Measurements from ENCODE around the gene POLE2. TPM values are rescaled to one million over a fixed set of nuclear protein-coding genes. Genes with fewer than 3 reads are reported as not detected.

Gene POLE2
- total RNA-seq, 1 donor from 2014 or later, result 66.9 TPM

GRCh38 chr14:49623941-49624839 is 63.8 kb downstream of the POLE2 start:
- peaks cover 20% of the 10 kb centered on the region for H3K4me1 ChIP-seq
- H3K4me2 ChIP-seq, result no peak overlapping the region
- no peak for DNase-seq (ENCODE audit: low spot score)
- H3K4me3 Mint-ChIP-seq, result peak overlapping the region; percentile 27
- no peaks in the 10 kb centered on the region for H3K9me3 Mint-ChIP-seq
- H3K9ac ChIP-seq, result no peak overlapping the region
- H3K27ac ChIP-seq, result no peak overlapping the region
- no peaks in the 10 kb centered on the region for H3K9me3 ChIP-seq (ENCODE audit: low read depth)
- H4K20me1 ChIP-seq (ENCODE audit: low read depth), result peaks cover 63% of the 10 kb centered on the region
- no peak overlapping the region for H3K4me3 ChIP-seq
- peaks cover 37% of the 10 kb centered on the region for H3F3A ChIP-seq (ENCODE audit: low read depth)
- peaks cover 30% of the 10 kb centered on the region for H3K4me1 Mint-ChIP-seq
- H3K36me3 ChIP-seq, result peaks cover 23% of the 10 kb centered on the region
- no peak overlapping the region for H2AFZ ChIP-seq (replicated peaks)
- H3K79me2 ChIP-seq (ENCODE audit: low read depth), result peaks cover 70% of the 10 kb centered on the region
- H3K27ac Mint-ChIP-seq, result no peak overlapping the region
- H3K27me3 Mint-ChIP-seq (ENCODE audit: insufficient read depth, low read depth), result peaks cover 5% of the 10 kb centered on the region
- H3K27me3 ChIP-seq, result no peaks in the 10 kb centered on the region
- H3K36me3 Mint-ChIP-seq, result peaks cover 17% of the 10 kb centered on the region
- TF ChIP-seq EZH2phosphoT487 (IDR thresholded peaks at IDR 0.05), result no peak
- TF ChIP-seq CTCF (IDR thresholded peaks at IDR 0.05), result no peak
- TF ChIP-seq EZH2 (IDR thresholded peaks at IDR 0.05), result no peak

GRCh38 chr14:49623387-49623786 is 64.6 kb downstream of the POLE2 start:
- Mint-ChIP-seq H3K4me1 (peaks cover 34% of the 10 kb centered on the region), H3K9me3 (no peaks in the 10 kb centered on the region), H3K4me3 (peak overlapping the region; percentile 27), H3K27ac (no peak overlapping the region), H3K27me3 (ENCODE audit: insufficient read depth, low read depth) (peaks cover 5% of the 10 kb centered on the region), H3K36me3 (peaks cover 23% of the 10 kb centered on the region)
- Histone ChIP-seq H3K9ac (no peak overlapping the region), H3K36me3 (peaks cover 25% of the 10 kb centered on the region), H2AFZ (replicated peaks) (no peak overlapping the region), H3K4me1 (peaks cover 22% of the 10 kb centered on the region), H3K27me3 (no peaks in the 10 kb centered on the region), H3K9me3 (ENCODE audit: low read depth) (no peaks in the 10 kb centered on the region), H3K79me2 (ENCODE audit: low read depth) (peaks cover 70% of the 10 kb centered on the region), H3K4me2 (peak overlapping the region; percentile 95), H3F3A (ENCODE audit: low read depth) (peaks cover 42% of the 10 kb centered on the region), H3K4me3 (no peak overlapping the region), H4K20me1 (ENCODE audit: low read depth) (peaks cover 63% of the 10 kb centered on the region), H3K27ac (no peak overlapping the region)
- TF ChIP-seq EZH2 (IDR thresholded peaks at IDR 0.05) (no peak), EZH2phosphoT487 (IDR thresholded peaks at IDR 0.05) (no peak), CTCF (IDR thresholded peaks at IDR 0.05) (no peak)
- DNase-seq (ENCODE audit: low spot score), result no peak

- Mint-ChIP-seq H3K4me1 (peaks cover 34% of the 10 kb centered on the region), H3K27me3 (ENCODE audit: insufficient read depth, low read depth) (peaks cover 5% of the 10 kb centered on the region), H3K27ac (no peak overlapping the region), H3K9me3 (no peaks in the 10 kb centered on the region), H3K36me3 (peaks cover 22% of the 10 kb centered on the region), H3K4me3 (peak overlapping the region; percentile 100)
- H3K4me3 ChIP-seq, result peak overlapping the region; percentile 72
- H3K36me3 ChIP-seq, result peaks cover 25% of the 10 kb centered on the region
- peak overlapping the region; percentile 95 for H3K4me2 ChIP-seq
- no peak overlapping the region for H2AFZ ChIP-seq (replicated peaks)
- peaks cover 22% of the 10 kb centered on the region for H3K4me1 ChIP-seq
- DNase-seq (ENCODE audit: low spot score), result no peak
- no peak overlapping the region for H3K9ac ChIP-seq
- no peaks in the 10 kb centered on the region for H3K9me3 ChIP-seq (ENCODE audit: low read depth)
- H3K79me2 ChIP-seq (ENCODE audit: low read depth), result peaks cover 72% of the 10 kb centered on the region
- H3K27ac ChIP-seq, result no peak overlapping the region
- peaks cover 48% of the 10 kb centered on the region for H3F3A ChIP-seq (ENCODE audit: low read depth)
- TF ChIP-seq CTCF (IDR thresholded peaks at IDR 0.05) (no peak), EZH2 (IDR thresholded peaks at IDR 0.05) (no peak), EZH2phosphoT487 (IDR thresholded peaks at IDR 0.05) (no peak)
- no peaks in the 10 kb centered on the region for H3K27me3 ChIP-seq
- peaks cover 57% of the 10 kb centered on the region for H4K20me1 ChIP-seq (ENCODE audit: low read depth)
These were observed 65.9 kb downstream of the POLE2 start for GRCh38 chr14:49622022-49622607.

Data from neural progenitor cell (in vitro differentiated cells).